ENCODE measurements around the gene KLHDC3. TPM values are rescaled to one million over a fixed set of nuclear protein-coding genes. Genes with fewer than 3 reads are reported as not detected.

KLHDC3 gene
- total and polyA plus RNA-seq, 2 of the 13 experiments (the other 11 are each of a cell fraction or from before 2014, with no cell fraction given), result 78.3 to 91.5 TPM

DNA sequence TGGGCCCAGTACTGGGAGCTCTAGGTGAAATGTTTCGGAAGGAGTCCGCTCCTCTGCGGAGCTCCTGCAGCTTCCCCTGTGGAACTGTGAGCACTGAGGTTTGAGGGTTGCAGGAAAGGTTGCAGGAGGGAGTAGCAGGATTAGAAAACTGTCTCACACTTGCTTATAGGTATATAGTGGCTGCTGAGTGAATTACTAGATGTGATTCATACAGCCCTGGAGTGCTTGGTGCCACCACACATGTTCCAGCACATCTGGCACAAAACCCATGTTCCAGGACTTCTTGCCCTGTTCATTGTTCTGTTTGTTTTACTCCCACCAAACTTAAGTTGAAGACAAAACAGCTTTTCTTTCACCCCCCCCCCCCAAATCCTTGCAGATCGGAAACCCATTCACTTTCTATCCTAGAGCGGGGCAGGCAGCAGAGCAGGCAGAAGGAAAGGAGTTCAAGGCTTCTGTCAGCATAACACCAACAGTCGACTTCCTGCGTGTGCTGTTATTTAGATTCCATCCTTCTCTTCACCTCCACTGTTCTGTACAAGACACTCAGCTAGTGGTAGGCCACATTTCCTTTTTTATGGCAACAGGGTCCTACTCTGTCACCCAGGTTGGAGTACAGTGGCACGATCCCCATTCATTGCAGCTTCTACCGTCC lies 34.4 kb upstream of the KLHDC3 start (continued):
- TF ChIP-seq WIZ (CRISPR knock-in tag; IDR thresholded peaks at IDR 0.05) (no peak), ZNF879 (CRISPR knock-in tag; IDR thresholded peaks at IDR 0.05) (0 out of 2 replicates have a peak, but pooled peaks have one; percentile 28), ZNF160 (CRISPR knock-in tag; IDR thresholded peaks at IDR 0.05) (no peak), PITX1 (CRISPR knock-in tag; IDR thresholded peaks at IDR 0.05) (no peak), MYC (CRISPR knock-in tag; IDR thresholded peaks at IDR 0.05; ENCODE audit: borderline replicate concordance) (no peak), MTF1 (CRISPR knock-in tag; IDR thresholded peaks at IDR 0.05) (no peak), ATF1 (CRISPR knock-in tag; IDR thresholded peaks at IDR 0.05) (no peak), SOX5 (CRISPR knock-in tag; IDR thresholded peaks at IDR 0.05; ENCODE audit: borderline replicate concordance) (no peak), ASH2L (IDR thresholded peaks at IDR 0.05; ENCODE audit: insufficient read length, low read depth, low read length) (peak; percentile 32), LCORL (IDR thresholded peaks at IDR 0.05) (no peak), LCORL (CRISPR knock-in tag; IDR thresholded peaks at IDR 0.05) (peak; percentile 52; the same call in 1 of the 2 replicates), EHMT2 (IDR thresholded peaks at IDR 0.05; ENCODE audit: borderline replicate concordance, low read depth, low read length) (no peak; the same call in 1 of the 2 replicates), GATAD2A (CRISPR knock-in tag; IDR thresholded peaks at IDR 0.05) (no peak; the same call in 1 of the 2 replicates), ZFP36 (IDR thresholded peaks at IDR 0.05; ENCODE audit: borderline replicate concordance, low read depth, low read length, partially characterized antibody) (no peak), KMT2B (CRISPR knock-in tag; IDR thresholded peaks at IDR 0.05) (no peak), SAP130 (CRISPR knock-in tag; IDR thresholded peaks at IDR 0.05; ENCODE audit: low read depth) (no peak), MEIS1 (CRISPR knock-in tag; IDR thresholded peaks at IDR 0.05; ENCODE audit: borderline replicate concordance) (peak; percentile 18; the same call in 1 of the 2 replicates), MXD4 (CRISPR knock-in tag; IDR thresholded peaks at IDR 0.05) (no peak), ELF3 (CRISPR knock-in tag; IDR thresholded peaks at IDR 0.05) (no peak)
- TF ChIP-seq, protein P1, sequence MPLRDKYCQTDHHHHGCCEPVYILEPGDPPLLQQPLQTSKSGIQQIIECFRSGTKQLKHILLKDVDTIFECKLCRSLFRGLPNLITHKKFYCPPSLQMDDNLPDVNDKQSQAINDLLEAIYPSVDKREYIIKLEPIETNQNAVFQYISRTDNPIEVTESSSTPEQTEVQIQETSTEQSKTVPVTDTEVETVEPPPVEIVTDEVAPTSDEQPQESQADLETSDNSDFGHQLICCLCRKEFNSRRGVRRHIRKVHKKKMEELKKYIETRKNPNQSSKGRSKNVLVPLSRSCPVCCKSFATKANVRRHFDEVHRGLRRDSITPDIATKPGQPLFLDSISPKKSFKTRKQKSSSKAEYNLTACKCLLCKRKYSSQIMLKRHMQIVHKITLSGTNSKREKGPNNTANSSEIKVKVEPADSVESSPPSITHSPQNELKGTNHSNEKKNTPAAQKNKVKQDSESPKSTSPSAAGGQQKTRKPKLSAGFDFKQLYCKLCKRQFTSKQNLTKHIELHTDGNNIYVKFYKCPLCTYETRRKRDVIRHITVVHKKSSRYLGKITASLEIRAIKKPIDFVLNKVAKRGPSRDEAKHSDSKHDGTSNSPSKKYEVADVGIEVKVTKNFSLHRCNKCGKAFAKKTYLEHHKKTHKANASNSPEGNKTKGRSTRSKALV (CRISPR knock-in tag; IDR thresholded peaks at IDR 0.05), result peak; percentile 2; the same call in 1 of the 2 replicates
- TF ChIP-seq, protein P2, sequence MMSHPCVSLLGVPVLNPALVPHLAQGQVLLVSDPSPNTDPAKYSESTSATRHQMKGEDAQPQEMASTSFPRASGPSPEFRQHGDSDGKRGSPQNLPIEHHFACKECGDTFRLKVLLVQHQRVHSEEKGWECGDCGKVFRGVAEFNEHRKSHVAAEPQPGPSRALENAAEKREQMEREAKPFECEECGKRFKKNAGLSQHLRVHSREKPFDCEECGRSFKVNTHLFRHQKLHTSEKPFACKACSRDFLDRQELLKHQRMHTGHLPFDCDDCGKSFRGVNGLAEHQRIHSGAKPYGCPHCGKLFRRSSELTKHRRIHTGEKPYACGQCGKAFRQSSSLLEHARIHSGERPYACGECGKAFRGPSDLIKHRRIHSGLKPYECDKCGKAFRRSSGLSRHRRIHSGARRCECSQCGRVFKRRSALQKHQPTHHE (CRISPR knock-in tag; IDR thresholded peaks at IDR 0.05; ENCODE audit: borderline replicate concordance), result no peak
- TF ChIP-seq, protein P3, sequence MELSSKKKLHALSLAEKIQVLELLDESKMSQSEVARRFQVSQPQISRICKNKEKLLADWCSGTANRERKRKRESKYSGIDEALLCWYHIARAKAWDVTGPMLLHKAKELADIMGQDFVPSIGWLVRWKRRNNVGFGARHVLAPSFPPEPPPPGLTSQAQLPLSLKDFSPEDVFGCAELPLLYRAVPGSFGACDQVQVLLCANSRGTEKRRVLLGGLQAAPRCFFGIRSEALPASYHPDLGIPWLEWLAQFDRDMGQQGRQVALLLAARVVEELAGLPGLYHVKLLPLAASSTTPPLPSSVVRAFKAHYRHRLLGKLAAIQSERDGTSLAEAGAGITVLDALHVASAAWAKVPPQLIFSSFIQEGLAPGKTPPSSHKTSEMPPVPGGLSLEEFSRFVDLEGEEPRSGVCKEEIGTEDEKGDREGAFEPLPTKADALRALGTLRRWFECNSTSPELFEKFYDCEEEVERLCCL (CRISPR knock-in tag; IDR thresholded peaks at IDR 0.05; ENCODE audit: borderline replicate concordance), result no peak
- TF ChIP-seq, protein P4, sequence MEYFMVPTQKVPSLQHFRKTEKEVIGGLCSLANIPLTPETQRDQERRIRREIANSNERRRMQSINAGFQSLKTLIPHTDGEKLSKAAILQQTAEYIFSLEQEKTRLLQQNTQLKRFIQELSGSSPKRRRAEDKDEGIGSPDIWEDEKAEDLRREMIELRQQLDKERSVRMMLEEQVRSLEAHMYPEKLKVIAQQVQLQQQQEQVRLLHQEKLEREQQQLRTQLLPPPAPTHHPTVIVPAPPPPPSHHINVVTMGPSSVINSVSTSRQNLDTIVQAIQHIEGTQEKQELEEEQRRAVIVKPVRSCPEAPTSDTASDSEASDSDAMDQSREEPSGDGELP (IDR thresholded peaks at IDR 0.05; ENCODE audit: borderline replicate concordance, low read depth), result no peak
- TF ChIP-seq, protein P5, sequence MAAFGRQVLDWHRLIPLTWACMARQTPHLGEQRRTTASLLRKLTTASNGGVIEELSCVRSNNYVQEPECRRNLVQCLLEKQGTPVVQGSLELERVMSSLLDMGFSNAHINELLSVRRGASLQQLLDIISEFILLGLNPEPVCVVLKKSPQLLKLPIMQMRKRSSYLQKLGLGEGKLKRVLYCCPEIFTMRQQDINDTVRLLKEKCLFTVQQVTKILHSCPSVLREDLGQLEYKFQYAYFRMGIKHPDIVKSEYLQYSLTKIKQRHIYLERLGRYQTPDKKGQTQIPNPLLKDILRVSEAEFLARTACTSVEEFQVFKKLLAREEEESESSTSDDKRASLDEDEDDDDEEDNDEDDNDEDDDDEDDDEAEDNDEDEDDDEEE (CRISPR knock-in tag; IDR thresholded peaks at IDR 0.05), result 0 out of 2 replicates have a peak, but pooled peaks have one; percentile 4
